ENCODE measurements around the gene SLC2A13. TPM values are rescaled to one million over a fixed set of nuclear protein-coding genes. Genes with fewer than 3 reads are reported as not detected.

SLC2A13 gene
- total RNA-seq, 1 experiment from 2014 or later = 15.3 TPM

GRCh38 chr12:40110586-40110985 is 4.7 kb upstream of the SLC2A13 start:
- ChIA-PET POLR2A (no interaction called here), CTCF (no interaction called here)
- no peak overlapping the region for H3K4me3 Mint-ChIP-seq
- H3K36me3 Mint-ChIP-seq = no peaks in the 10 kb centered on the region
- ATAC-seq = no peak
- H3K27ac Mint-ChIP-seq = no peak overlapping the region
- H3K27me3 Mint-ChIP-seq (ENCODE audit: low read depth) = peaks cover 8% of the 10 kb centered on the region
- TF ChIP-seq MXD4 (CRISPR knock-in tag; IDR thresholded peaks at IDR 0.05; ENCODE audit: borderline replicate concordance) (no peak), E2F5 (CRISPR knock-in tag; IDR thresholded peaks at IDR 0.05) (no peak), E2F1 (CRISPR knock-in tag; IDR thresholded peaks at IDR 0.05) (no peak), ZBTB43 (CRISPR knock-in tag; IDR thresholded peaks at IDR 0.05) (no peak), PREB (CRISPR knock-in tag; IDR thresholded peaks at IDR 0.05; ENCODE audit: borderline replicate concordance) (no peak), IRF2 (CRISPR knock-in tag; IDR thresholded peaks at IDR 0.05; ENCODE audit: borderline replicate concordance, low read depth) (no peak), TCF7 (CRISPR knock-in tag; IDR thresholded peaks at IDR 0.05; ENCODE audit: low read depth) (no peak), MLX (CRISPR knock-in tag; IDR thresholded peaks at IDR 0.05) (no peak)
- peaks cover 17% of the 10 kb centered on the region for H3K4me1 Mint-ChIP-seq
- no peaks in the 10 kb centered on the region for H3K9me3 Mint-ChIP-seq
- DNase-seq (ENCODE audit: low spot score) = no peak

- H3K9me3 Mint-ChIP-seq = no peaks in the 10 kb centered on the region
- H3K4me3 Mint-ChIP-seq = no peak overlapping the region
- no peak for DNase-seq (ENCODE audit: low spot score)
- H3K27ac Mint-ChIP-seq = no peak overlapping the region
- TF ChIP-seq NR2C2 (CRISPR knock-in tag; IDR thresholded peaks at IDR 0.05) (no peak), MAX (CRISPR knock-in tag; IDR thresholded peaks at IDR 0.05) (no peak), GTF2I (CRISPR knock-in tag; conservative IDR thresholded peaks at IDR 0.05) (no peak), E2F1 (CRISPR knock-in tag; IDR thresholded peaks at IDR 0.05) (no peak), ZNF263 (CRISPR knock-in tag; IDR thresholded peaks at IDR 0.05; ENCODE audit: low read depth) (no peak), CDX4 (CRISPR knock-in tag; IDR thresholded peaks at IDR 0.05; ENCODE audit: borderline replicate concordance) (no peak)
- H3K36me3 Mint-ChIP-seq = no peaks in the 10 kb centered on the region
- H3K4me1 Mint-ChIP-seq = peaks cover 32% of the 10 kb centered on the region
- ATAC-seq = no peak
- POLR2A ChIA-PET = interaction anchor here (0.6 kb wide), 1 partner anchor 25 kb away, joined by 3 read pairs; no protein-coding TSS in a partner anchor
- CTCF ChIA-PET = interaction anchor here (0.7 to 5.4 kb wide), 3 partner anchors 45 to 97 kb away, joined by 3 to 48 read pairs (median 4); no protein-coding TSS in a partner anchor
- H3K27me3 Mint-ChIP-seq (ENCODE audit: low read depth) = peaks cover 11% of the 10 kb centered on the region
Measured at GRCh38 chr12:40107803-40108620, 2.1 kb upstream of the SLC2A13 start.
